ENCODE measurements around the gene IFT20.
"Not testable (repeated sequence)": the region's sequence is repeated elsewhere in the genome, so short reads cannot be mapped to it uniquely, and the experiment has no call there.

The IFT20 gene

DNA sequence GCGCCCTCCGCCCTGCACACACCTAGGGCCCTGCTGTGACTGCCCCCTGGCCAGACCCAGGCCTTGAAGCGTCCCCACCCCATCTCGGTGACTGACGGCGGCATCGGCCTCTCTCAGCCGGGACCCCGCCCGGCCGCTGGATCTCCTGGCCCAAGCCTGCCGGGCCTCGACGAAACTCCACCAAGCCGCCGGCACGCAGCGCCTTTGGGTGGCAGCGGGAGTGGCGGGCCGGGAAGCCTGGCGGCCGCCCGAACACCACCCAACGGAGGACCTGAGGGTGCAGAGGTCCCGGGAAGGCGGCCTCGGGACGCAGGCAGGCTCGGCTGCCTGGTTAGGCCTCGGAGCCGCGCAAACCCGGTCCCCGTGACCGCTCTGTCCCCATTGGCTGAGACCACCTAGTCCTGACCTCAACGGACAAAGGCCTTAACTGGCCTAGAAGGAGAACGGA, 28.3 kb downstream of the IFT20 start:
- DNase-seq = no peak

DNA sequence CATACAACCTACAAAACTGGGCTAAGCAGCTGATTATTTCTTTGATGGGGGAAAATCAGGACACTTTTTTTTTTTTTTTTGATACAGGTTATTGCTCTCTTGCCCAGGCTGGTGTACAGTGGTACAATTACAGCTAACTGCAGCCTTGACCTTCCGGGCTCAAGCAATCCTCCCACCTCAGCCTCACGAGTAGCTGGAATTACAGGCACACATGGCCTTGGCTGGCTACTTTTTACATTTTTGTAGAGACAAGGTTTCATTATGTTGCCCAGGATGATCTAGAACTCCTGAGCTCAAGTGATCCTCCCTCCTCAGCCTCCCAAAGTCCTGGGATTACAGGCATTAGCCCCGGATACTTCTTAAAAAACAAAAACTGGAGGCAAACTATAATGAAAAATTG, 36.8 kb downstream of the IFT20 start:
- DNase-seq = no peak

DNA sequence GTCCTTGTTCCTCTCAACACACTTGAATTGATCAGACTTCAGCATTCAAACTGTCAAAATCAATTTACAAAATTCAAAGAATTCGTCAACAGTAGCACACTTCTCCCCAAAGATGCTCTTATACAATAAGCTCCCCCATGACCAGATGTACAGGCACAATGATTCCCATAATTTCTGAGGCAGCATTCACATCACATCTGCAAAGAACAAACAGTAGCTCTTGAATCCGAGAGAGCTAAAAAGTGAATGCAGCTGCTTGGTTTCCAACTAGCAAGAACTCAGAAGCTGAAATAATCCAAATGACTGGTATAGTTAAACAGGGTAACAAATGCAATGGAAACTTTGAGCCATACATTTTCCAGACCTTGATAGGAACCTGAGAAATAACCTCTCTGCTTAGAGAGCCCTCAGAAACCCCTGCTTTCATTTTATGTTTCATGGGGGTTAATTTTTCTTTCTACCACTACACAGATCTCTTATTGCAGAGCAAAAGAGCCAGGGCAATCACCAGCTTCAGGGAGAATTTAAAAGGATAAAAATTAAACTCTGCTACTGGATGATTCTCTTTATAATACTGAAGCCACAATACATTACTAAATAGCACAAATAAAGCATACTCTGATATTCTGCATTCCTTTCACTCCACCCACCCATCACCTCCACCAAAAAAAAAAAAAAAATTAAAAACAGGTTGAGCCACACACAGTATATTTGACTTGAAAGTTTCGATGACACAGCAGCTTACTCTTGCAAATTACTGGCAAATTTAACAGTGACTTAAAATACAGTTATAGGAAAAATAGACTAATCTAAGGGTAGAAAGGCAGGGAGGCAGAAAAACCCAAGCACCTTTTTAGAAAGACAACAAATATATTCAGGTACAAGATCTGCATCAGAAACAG, 39.3 kb downstream of the IFT20 start:
- DNase-seq = no peak

GRCh38 chr17:28293994-28294393, 41.3 kb downstream of the IFT20 start:
- no peak for DNase-seq

DNA sequence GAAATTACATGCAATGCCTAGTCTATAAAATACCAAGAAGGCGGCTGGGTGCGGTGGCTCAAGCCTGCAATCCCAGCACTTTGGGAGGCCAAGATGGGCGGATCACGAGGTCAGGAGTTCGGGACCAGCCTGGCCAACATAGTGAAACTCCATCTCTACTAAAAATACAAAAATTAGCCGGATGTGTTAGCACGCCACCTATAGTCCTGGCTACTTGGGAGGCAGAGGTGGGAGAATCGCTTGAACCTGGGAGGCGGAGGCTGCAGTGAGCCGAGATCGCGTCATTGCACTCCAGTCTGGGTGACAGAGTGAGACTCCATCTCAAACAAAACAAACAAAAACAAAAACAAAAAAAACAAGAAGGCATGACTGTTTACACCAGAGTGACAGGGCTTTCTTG, 42.4 kb downstream of the IFT20 start:
- not testable (repeated sequence) for DNase-seq

DNA sequence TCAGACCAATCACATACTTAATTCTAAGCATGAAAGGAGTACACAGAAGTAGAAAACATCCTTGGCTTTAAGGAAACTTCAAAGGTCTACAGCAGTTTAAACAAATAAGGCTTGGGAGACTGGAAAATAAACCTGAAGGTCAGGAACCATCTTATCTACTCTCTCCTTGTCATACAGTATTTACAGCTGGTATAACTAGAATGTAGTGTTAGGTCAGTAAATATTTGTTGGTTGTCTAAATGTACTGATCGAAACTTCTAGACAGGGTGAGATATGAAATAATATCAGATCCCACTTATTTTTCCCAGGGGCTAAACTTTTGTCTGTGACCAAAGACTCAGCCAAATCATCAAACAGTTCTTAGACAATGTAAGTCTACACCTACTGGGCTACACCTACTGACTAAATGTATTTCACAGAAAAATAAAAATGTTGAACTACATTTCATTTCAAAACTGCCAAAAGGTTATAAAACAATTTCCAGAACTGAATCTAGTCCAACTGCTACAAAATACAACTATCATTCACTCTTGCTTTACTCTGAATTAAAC, 43.4 kb downstream of the IFT20 start:
- DNase-seq = no peak

DNA sequence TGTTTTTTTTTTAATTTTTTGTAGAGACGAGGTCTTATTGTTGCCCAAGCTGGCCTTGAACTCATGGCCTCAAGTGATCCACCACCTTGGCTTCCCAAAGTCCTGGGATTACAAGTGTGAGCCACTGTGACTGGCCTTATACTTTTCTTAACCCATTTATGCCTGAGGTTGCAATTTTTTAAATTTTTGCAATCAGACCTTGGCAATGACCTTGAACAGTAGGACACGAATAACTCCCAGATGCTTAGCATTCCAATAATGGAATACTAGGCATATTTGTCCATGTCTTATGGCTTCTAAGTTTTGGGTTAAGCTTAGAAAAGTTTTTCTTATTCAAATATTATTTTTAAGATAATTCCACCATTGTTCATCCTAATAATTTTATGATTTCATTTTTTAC, 44.6 kb downstream of the IFT20 start:
- no peak for DNase-seq

GRCh38 chr17:28285965-28286364, 49.3 kb downstream of the IFT20 start:
- no peak for DNase-seq

- no peak for DNase-seq
Measured at GRCh38 chr17:28282596-28282995, 52.7 kb downstream of the IFT20 start.

GRCh38 chr17:28280826-28281225, 54.4 kb downstream of the IFT20 start:
- DNase-seq = no peak

DNA sequence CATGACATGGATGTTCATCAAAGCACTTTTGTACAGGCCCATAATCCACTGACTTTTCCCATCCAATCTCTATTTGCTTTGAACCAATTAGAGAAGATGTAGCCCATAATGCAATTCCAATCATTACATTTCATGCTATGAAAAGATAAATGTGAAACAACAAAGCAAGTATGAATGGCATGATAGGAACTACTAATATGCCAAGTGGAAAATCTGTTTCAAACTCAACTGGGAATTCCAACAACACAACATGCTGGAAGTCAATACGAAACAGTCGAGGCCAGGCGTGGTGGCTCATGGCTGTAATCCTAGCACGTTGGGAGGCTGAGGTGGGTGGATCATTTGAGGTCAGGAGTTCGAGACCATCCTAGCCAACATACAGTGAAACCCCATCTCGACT, 55.9 kb downstream of the IFT20 start:
- no peak for DNase-seq
